ENCODE results near the gene TPK1.

The TPK1 gene

DNA sequence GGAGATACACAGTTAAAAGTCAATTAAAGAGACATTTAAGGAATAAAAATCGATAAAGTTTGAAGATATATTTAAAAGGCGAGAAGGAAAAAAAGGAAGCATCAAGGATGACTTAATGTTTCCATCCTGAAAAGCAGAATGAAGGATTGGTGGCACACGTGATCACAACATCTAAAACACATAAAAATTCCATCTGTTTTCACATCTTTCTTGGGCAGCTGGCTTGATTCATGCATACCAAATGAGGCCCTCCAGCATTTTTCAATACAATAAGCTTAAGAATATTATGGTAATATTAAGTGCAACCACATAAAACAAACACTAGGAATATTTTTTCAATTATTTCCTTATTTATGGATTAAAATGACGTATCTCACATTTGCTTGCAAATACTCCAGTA is 112.6 kb downstream of the TPK1 start:
- TF ChIP-seq, protein P1, sequence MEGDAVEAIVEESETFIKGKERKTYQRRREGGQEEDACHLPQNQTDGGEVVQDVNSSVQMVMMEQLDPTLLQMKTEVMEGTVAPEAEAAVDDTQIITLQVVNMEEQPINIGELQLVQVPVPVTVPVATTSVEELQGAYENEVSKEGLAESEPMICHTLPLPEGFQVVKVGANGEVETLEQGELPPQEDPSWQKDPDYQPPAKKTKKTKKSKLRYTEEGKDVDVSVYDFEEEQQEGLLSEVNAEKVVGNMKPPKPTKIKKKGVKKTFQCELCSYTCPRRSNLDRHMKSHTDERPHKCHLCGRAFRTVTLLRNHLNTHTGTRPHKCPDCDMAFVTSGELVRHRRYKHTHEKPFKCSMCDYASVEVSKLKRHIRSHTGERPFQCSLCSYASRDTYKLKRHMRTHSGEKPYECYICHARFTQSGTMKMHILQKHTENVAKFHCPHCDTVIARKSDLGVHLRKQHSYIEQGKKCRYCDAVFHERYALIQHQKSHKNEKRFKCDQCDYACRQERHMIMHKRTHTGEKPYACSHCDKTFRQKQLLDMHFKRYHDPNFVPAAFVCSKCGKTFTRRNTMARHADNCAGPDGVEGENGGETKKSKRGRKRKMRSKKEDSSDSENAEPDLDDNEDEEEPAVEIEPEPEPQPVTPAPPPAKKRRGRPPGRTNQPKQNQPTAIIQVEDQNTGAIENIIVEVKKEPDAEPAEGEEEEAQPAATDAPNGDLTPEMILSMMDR (conservative IDR thresholded peaks at IDR 0.05; ENCODE audit: low read depth, low read length) = no peak
- no peaks in the 10 kb centered on the region for H3K79me2 ChIP-seq (ENCODE audit: insufficient read depth, low read depth)

DNA sequence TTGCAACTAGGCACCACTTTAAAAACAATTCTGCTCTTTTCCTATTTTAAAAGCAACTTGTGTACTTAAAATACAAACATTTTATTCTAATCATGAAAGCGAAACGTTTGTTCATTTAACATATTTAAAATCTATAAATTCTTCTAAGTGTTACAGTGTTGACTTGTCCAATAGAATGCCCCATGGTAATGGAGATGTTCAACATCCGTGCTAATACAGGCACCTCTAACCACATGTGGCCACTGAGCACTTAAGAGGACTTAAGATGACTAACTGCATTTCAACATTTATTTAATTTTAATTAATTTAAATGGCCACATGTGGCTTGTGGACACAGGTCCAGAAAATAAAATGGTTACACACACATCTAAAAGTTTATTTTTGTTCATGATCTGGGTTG is 115.1 kb downstream of the TPK1 start:
- no peak overlapping the region for H3K4me3 ChIP-seq (IDR thresholded peaks at IDR 0.05; ENCODE audit: insufficient read depth, low read depth, low read length)
- H3K4me1 ChIP-seq (ENCODE audit: low read depth, poor library complexity, severe bottlenecking) = no peaks in the 10 kb centered on the region
- TF ChIP-seq, protein P1 (conservative IDR thresholded peaks at IDR 0.05; ENCODE audit: low read depth, low read length) = no peak
- no peaks in the 10 kb centered on the region for H3K79me2 ChIP-seq (ENCODE audit: insufficient read depth, low read depth)
- H3K36me3 ChIP-seq (ENCODE audit: insufficient read depth) = no peaks in the 10 kb centered on the region
- H3K27ac ChIP-seq = no peak overlapping the region
- no peaks in the 10 kb centered on the region for H3K27me3 ChIP-seq (ENCODE audit: insufficient read depth, low read depth)
- H3K4me2 ChIP-seq = no peak overlapping the region
- no peak overlapping the region for H3K9ac ChIP-seq
- H2AFZ ChIP-seq (ENCODE audit: low read depth) = no peak overlapping the region
- H4K20me1 ChIP-seq (ENCODE audit: insufficient read depth) = no peaks in the 10 kb centered on the region

More for the DNA sequence above, 112.6 kb downstream of the TPK1 start:
- H4K20me1 ChIP-seq (ENCODE audit: insufficient read depth) = no peaks in the 10 kb centered on the region
- H3K36me3 ChIP-seq (ENCODE audit: insufficient read depth) = no peaks in the 10 kb centered on the region
- no peak overlapping the region for H3K4me2 ChIP-seq
- no peak overlapping the region for H2AFZ ChIP-seq (ENCODE audit: low read depth)
- H3K4me3 ChIP-seq (IDR thresholded peaks at IDR 0.05; ENCODE audit: insufficient read depth, low read depth, low read length) = no peak overlapping the region
- no peaks in the 10 kb centered on the region for H3K27me3 ChIP-seq (ENCODE audit: insufficient read depth, low read depth)
- H3K9ac ChIP-seq = no peak overlapping the region
- no peaks in the 10 kb centered on the region for H3K4me1 ChIP-seq (ENCODE audit: low read depth, poor library complexity, severe bottlenecking)
- H3K27ac ChIP-seq = no peak overlapping the region

DNA sequence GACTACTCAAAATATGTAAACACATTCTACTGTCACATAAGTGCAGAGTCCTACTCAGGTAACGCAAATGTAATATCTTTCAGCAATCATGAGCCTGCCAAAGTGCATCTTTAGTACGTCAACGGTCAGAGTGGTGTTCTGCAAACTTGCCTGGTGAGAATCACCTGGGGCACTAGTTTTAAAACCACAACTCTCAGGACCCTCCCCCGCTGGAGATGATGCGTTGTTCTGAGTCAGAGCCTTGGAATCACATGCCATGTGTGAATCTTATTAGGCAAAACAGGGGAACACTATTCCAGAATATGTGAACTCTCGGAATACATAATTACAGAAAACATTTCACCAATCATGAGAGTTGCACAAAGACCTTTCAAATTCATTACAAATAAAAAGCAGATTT is 115.7 kb downstream of the TPK1 start:
- Histone ChIP-seq H3K9ac (no peak overlapping the region), H3K4me2 (no peak overlapping the region), H3K4me3 (IDR thresholded peaks at IDR 0.05; ENCODE audit: insufficient read depth, low read depth, low read length) (no peak overlapping the region), H3K79me2 (ENCODE audit: insufficient read depth, low read depth) (no peaks in the 10 kb centered on the region), H3K27me3 (ENCODE audit: insufficient read depth, low read depth) (no peaks in the 10 kb centered on the region), H4K20me1 (ENCODE audit: insufficient read depth) (no peaks in the 10 kb centered on the region), H3K4me1 (ENCODE audit: low read depth, poor library complexity, severe bottlenecking) (no peaks in the 10 kb centered on the region), H2AFZ (ENCODE audit: low read depth) (no peak overlapping the region), H3K36me3 (ENCODE audit: insufficient read depth) (no peaks in the 10 kb centered on the region), H3K27ac (no peak overlapping the region)
- TF ChIP-seq, protein P1 (conservative IDR thresholded peaks at IDR 0.05; ENCODE audit: low read depth, low read length) = no peak

DNA sequence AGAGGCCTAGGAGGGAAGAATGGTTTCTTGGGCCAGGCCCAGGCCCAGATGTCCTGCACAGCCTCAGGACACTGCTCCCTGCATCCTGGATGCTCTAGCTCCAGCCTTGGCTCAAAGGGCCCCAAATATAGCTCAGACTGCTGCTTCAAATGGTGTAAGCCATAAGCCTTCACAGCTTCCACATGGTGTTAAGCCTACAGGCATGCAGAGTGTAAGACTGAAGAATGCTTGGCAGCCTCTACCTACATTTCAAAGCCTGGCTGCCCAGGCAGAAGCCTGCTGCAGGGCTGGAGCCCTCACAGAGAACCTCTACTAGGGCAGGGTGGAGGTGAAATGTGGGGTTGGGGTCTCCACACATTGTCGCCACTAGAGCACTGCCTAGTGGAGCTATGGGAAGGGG is 118.1 kb downstream of the TPK1 start:
- H3K27me3 ChIP-seq (ENCODE audit: insufficient read depth, low read depth) = no peaks in the 10 kb centered on the region
- H2AFZ ChIP-seq (ENCODE audit: low read depth) = no peak overlapping the region
- TF ChIP-seq, protein P1 (conservative IDR thresholded peaks at IDR 0.05; ENCODE audit: low read depth, low read length) = no peak
- no peak overlapping the region for H3K27ac ChIP-seq
- no peaks in the 10 kb centered on the region for H3K4me1 ChIP-seq (ENCODE audit: low read depth, poor library complexity, severe bottlenecking)
- no peak overlapping the region for H3K4me2 ChIP-seq
- no peak overlapping the region for H3K4me3 ChIP-seq (IDR thresholded peaks at IDR 0.05; ENCODE audit: insufficient read depth, low read depth, low read length)
- no peaks in the 10 kb centered on the region for H4K20me1 ChIP-seq (ENCODE audit: insufficient read depth)
- no peaks in the 10 kb centered on the region for H3K36me3 ChIP-seq (ENCODE audit: insufficient read depth)
- H3K79me2 ChIP-seq (ENCODE audit: insufficient read depth, low read depth) = no peaks in the 10 kb centered on the region
- H3K9ac ChIP-seq = no peak overlapping the region
